ENCODE measurements around the gene TLN1.

Gene TLN1

GRCh38 chr9:35728041-35728971 lies 3.7 kb downstream of the TLN1 start:
- peak; percentile 58 for DNase-seq (ENCODE audit: low spot score)

GRCh38 chr9:35727676-35728040 lies 4.3 kb downstream of the TLN1 start:
- no peak for DNase-seq (ENCODE audit: low spot score)

GRCh38 chr9:35726931-35727330 lies 5.1 kb downstream of the TLN1 start:
- DNase-seq (ENCODE audit: low spot score), result peak; percentile 80

GRCh38 chr9:35725362-35725761 lies 6.6 kb downstream of the TLN1 start:
- DNase-seq (ENCODE audit: low spot score), result no peak

- DNase-seq (ENCODE audit: low spot score), result no peak
These were observed 8.1 kb downstream of the TLN1 start for GRCh38 chr9:35723908-35724307.

- no peak for DNase-seq (ENCODE audit: low spot score)
These were observed 8.6 kb downstream of the TLN1 start for GRCh38 chr9:35723426-35723825.

GRCh38 chr9:35719546-35719945 lies 12.4 kb downstream of the TLN1 start:
- no peak for DNase-seq (ENCODE audit: low spot score)

GRCh38 chr9:35718721-35719511 lies 13.1 kb downstream of the TLN1 start:
- DNase-seq (ENCODE audit: low spot score), result no peak

- no peak for DNase-seq (ENCODE audit: low spot score)
These were observed 14.7 kb downstream of the TLN1 start for GRCh38 chr9:35717132-35717870.

- no peak for DNase-seq (ENCODE audit: low spot score)
These were observed 15.8 kb downstream of the TLN1 start for GRCh38 chr9:35716230-35716629.

GRCh38 chr9:35714579-35715252 lies 17.3 kb downstream of the TLN1 start:
- DNase-seq (ENCODE audit: low spot score), result peak; percentile 66

- no peak for DNase-seq (ENCODE audit: low spot score)
These were observed 17.9 kb downstream of the TLN1 start for GRCh38 chr9:35714123-35714522.

- no peak for DNase-seq (ENCODE audit: low spot score)
These were observed 18.4 kb downstream of the TLN1 start for GRCh38 chr9:35713578-35713977.

GRCh38 chr9:35712762-35713400 lies 19.1 kb downstream of the TLN1 start:
- DNase-seq (ENCODE audit: low spot score), result no peak

GRCh38 chr9:35711501-35712428 lies 20.2 kb downstream of the TLN1 start:
- DNase-seq (ENCODE audit: low spot score), result no peak

- no peak for DNase-seq (ENCODE audit: low spot score)
These were observed 21.0 kb downstream of the TLN1 start for GRCh38 chr9:35710818-35711500.

- no peak for DNase-seq (ENCODE audit: low spot score)
These were observed 23.8 kb downstream of the TLN1 start for GRCh38 chr9:35708146-35708545.

- no peak for DNase-seq (ENCODE audit: low spot score)
These were observed 25.0 kb downstream of the TLN1 start for GRCh38 chr9:35706951-35707350.

GRCh38 chr9:35705836-35706430 lies 26.1 kb downstream of the TLN1 start:
- DNase-seq (ENCODE audit: low spot score), result no peak
